HepG2 (cell line): Measurements from ENCODE around the gene MAPKAPK3. TPM values are rescaled to one million over a fixed set of nuclear protein-coding genes. Genes with fewer than 3 reads are reported as not detected.
A peak's percentile ranks its signal among the peaks of the same experiment; 100 is the strongest.

Source experiments
- ATAC-seq: fragments of 200-7000 bp; cut with Tn5 transposase; 3 replicates; pipeline ENCODE4 v1.9.1; 2020; ENCODE audit warnings: mild to moderate bottlenecking, moderate library complexity
- BruUV-seq: library from RNA; stranded (reverse); fragments of 400-500 nt; replicated peaks from 2 replicates; lab custom pipeline; 2021; lab: Mats Ljungman, UMichigan
- CTCF ChIA-PET: fragments of 300-600 bp; formaldehyde crosslinking; extraction: SDS; loops from one replicate; lab custom pipeline; 2021; ENCODE audit warnings: low total read pairs, inconsistent platforms, low intra/inter-chr PET ratio; lab: Yijun Ruan, JAX
- POLR2A ChIA-PET: fragments of 350-600 bp; sonication (Branson Sonifier 250); formaldehyde crosslinking; loops from one replicate; lab custom pipeline; 2020; ENCODE audit warnings: antibody characterized with exemption, inconsistent platforms; lab: Yijun Ruan, JAX
- DNase-seq: peaks from one replicate; pipeline ENCODE4 v3.0.0-alpha.2; 2015; ENCODE audit warnings: low spot score
- FAIRE-seq: peaks from 3 replicates; lab custom pipeline; 2011; peaks lifted over from hg19 to GRCh38; lab: Jason Lieb, UNC
- H2AFZ ChIP-seq: one replicate; pipeline ENCODE4 v1.6.1; 2011; ENCODE audit warnings: low read length, inconsistent platforms
- H3K27ac ChIP-seq: fragments of 300-600 bp; 3 replicates; pipeline ENCODE4 v1.8.0; 2011; ENCODE audit warnings: mixed run types, mild to moderate bottlenecking, mixed read lengths, low read length, inconsistent platforms; ENCODE audit not compliant: insufficient read depth; ENCODE audit errors: extremely low read length
- H3K27me3 ChIP-seq, 2 experiments: fragments of 200-600 bp in 1 of 2; 2 replicates in 1 of 2; 3 replicates in 1 of 2; pipeline versions ENCODE4 v1.6.0 to v1.8.0; 2011; ENCODE audit warnings: low read length in 2 of 2, mild to moderate bottlenecking in 2 of 2, moderate library complexity in 2 of 2, inconsistent platforms in 1 of 2; ENCODE audit not compliant: insufficient read depth in 2 of 2, control insufficient read depth in 1 of 2
- H3K36me3 ChIP-seq, 2 experiments: fragments of 200-600 bp in 1 of 2; replicated peaks in 1 of 2; 2 replicates in 1 of 2; 3 replicates in 1 of 2; pipeline versions ENCODE4 v1.5.1 to v1.8.0; 2011; ENCODE audit warnings: low read length in 2 of 2, inconsistent platforms in 1 of 2; ENCODE audit not compliant: insufficient read depth in 2 of 2, control insufficient read depth in 1 of 2
- H3K4me1 ChIP-seq: 2 replicates; pipeline ENCODE4 v1.5.1; 2012; ENCODE audit warnings: low read length, inconsistent platforms; ENCODE audit not compliant: insufficient read depth
- H3K4me2 ChIP-seq: 2 replicates; pipeline ENCODE4 v1.6.0; 2011; ENCODE audit warnings: low read depth, low read length, inconsistent platforms
- H3K4me3 ChIP-seq, 3 experiments: fragments of 200-600 bp in 1 of 3; sonication (generic), shearing (Covaris generic) in 1 of 3; replicated peaks in 1 of 3; 2 replicates each; pipeline ENCODE4 v1.5.1; 2011 to 2016; ENCODE audit warnings: low read length in 3 of 3, inconsistent platforms in 2 of 3, low read depth in 2 of 3, mild to moderate bottlenecking in 2 of 3, control low read depth in 1 of 3, mixed read lengths in 1 of 3; ENCODE audit not compliant: insufficient read depth in 1 of 3
- H3K79me2 ChIP-seq: one replicate; pipeline ENCODE4 v1.6.1; 2011; ENCODE audit warnings: low read length, inconsistent platforms; ENCODE audit not compliant: insufficient read depth
- H3K9ac ChIP-seq: 2 replicates; pipeline ENCODE4 v1.6.0; 2011; ENCODE audit warnings: mild to moderate bottlenecking, low read depth, low read length, inconsistent platforms; ENCODE audit not compliant: insufficient read depth
- H3K9me3 ChIP-seq: 2 replicates; pipeline ENCODE4 v1.5.1; 2012; ENCODE audit warnings: mild to moderate bottlenecking, low read length
- H4K20me1 ChIP-seq: 2 replicates; pipeline ENCODE4 v1.6.0; 2011; ENCODE audit warnings: inconsistent platforms, mild to moderate bottlenecking, low read length, moderate library complexity; ENCODE audit not compliant: insufficient read depth
- AHR ChIP-seq: IDR thresholded peaks from 2 replicates; pipeline ENCODE4 v1.6.1; 2018; ENCODE audit warnings: missing genetic modification reagents, missing compliant biosample characterization
- HNRNPK ChIP-seq: fragments of 200-400 bp; formaldehyde crosslinking; IDR thresholded peaks from 2 replicates; pipeline ENCODE4 v1.6.1; 2018; ENCODE audit warnings: low read length, low read depth, moderate library complexity, mild to moderate bottlenecking; ENCODE audit not compliant: poor library complexity, severe bottlenecking
- IRF9 ChIP-seq: sonication (generic); formaldehyde crosslinking; IDR thresholded peaks from 2 replicates; pipeline ENCODE4 v1.8.0; 2022; ENCODE audit warnings: missing genetic modification reagents, mild to moderate bottlenecking, borderline replicate concordance
- KAT7 ChIP-seq: IDR thresholded peaks from 2 replicates; pipeline ENCODE4 v1.6.1; 2018; ENCODE audit warnings: borderline replicate concordance, missing compliant biosample characterization
- MYNN ChIP-seq: sonication (generic); formaldehyde crosslinking; IDR thresholded peaks from 2 replicates; pipeline ENCODE4 v1.4.0; 2020; ENCODE audit warnings: mild to moderate bottlenecking, low read depth, missing genetic modification reagents
- NFATC3 ChIP-seq: sonication (generic); formaldehyde crosslinking; IDR thresholded peaks from 2 replicates; pipeline ENCODE4 v1.5.1; 2020; ENCODE audit warnings: mild to moderate bottlenecking, missing genetic modification reagents
- PLRG1 ChIP-seq: fragments of 450-650 bp; conservative IDR thresholded peaks from 2 replicates; pipeline ENCODE4 v1.6.1; 2016
- RARA ChIP-seq: IDR thresholded peaks from 2 replicates; pipeline ENCODE4 v1.6.1; 2016; ENCODE audit warnings: missing genetic modification reagents, missing compliant biosample characterization
- SNAI1 ChIP-seq: sonication (generic); formaldehyde crosslinking; IDR thresholded peaks from 2 replicates; pipeline ENCODE4 v1.5.0; 2020; ENCODE audit warnings: mild to moderate bottlenecking, missing genetic modification reagents, borderline replicate concordance
- ZNF512B ChIP-seq: sonication (generic); formaldehyde crosslinking; IDR thresholded peaks from 2 replicates; pipeline ENCODE4 v1.5.1; 2020; ENCODE audit warnings: missing genetic modification reagents, mild to moderate bottlenecking, borderline replicate concordance
- ZNF768 ChIP-seq: sonication (generic); formaldehyde crosslinking; IDR thresholded peaks from 2 replicates; pipeline ENCODE4 v1.4.0; 2020; ENCODE audit warnings: missing genetic modification reagents
- ZSCAN25 ChIP-seq: sonication (generic); formaldehyde crosslinking; IDR thresholded peaks from 2 replicates; pipeline ENCODE4 v1.8.0; 2022; ENCODE audit warnings: mild to moderate bottlenecking, missing genetic modification reagents
- WGBS: methylation state at CpG from one replicate; pipeline ENCODE4 v1.1.6; 2017; ENCODE audit warnings: low lambda C conversion rate; 5-methylcytosine and 5-hydroxymethylcytosine counted together
- in situ Hi-C: cut with HindIII; loops from 2 replicates; pipeline ENCODE4 v1.10.0; 2017; ENCODE audit warnings: low pct_unique_long_range_greater_than_20kb; ENCODE audit not compliant: extremely low pct_ligation_motif_present
- intact Hi-C: fragments of 100-400 bp; cut with micrococcal nuclease; formaldehyde crosslinking; loops from one replicate; pipeline ENCODE4 v1.10.0; 2022; ENCODE audit not compliant: unreplicated experiment
- polyA plus RNA-seq, 8 experiments: library from polyadenylated mRNA; depleted of rRNA in 3 of 8; stranded (reverse) in 7 of 8; unstranded in 1 of 8; fragments of >200 nt; fragmentation: Illumina TruSeq in 4 of 8; extraction: Trizol in 4 of 8; gene quantifications; 2 replicates each; pipeline versions ENCODE4 v1.2.1 to v1.2.3, GENCODE V29; 2011 to 2016; ENCODE audit warnings: low read depth in 4 of 8, missing spikeins in 1 of 8, mixed read lengths in 1 of 8; ENCODE audit not compliant: insufficient read depth in 1 of 8
- total RNA-seq, 5 experiments: library from RNA; depleted of rRNA; stranded (reverse); fragments of >200 nt; fragmentation: Illumina TruSeq; extraction: Trizol; gene quantifications; 2 replicates each; pipeline ENCODE4 v1.2.3, GENCODE V29; 2016; ENCODE audit warnings: low read depth in 1 of 5

Gene MAPKAPK3
- total and polyA plus RNA-seq, 2 of the 13 experiments (the other 11 are each of a cell fraction or from before 2014, with no cell fraction given) = 39.9 to 41.2 TPM

- TF ChIP-seq SNAI1 (no peak), AHR (0 out of 2 replicates have a peak, but pooled peaks have one; percentile 6), NFATC3 (CRISPR knock-in tag) (no peak), MYNN (CRISPR knock-in tag) (no peak), KAT7 (CRISPR knock-in tag) (no peak)
- TF ChIP-seq, all 625 proteins: peak for 2
Measured at GRCh38 chr3:50602595-50603191, 14.3 kb upstream of the MAPKAPK3 start (continued).

- in situ Hi-C loops = no loop called here
- POLR2A ChIA-PET = interaction anchor here (0.8 to 4.7 kb wide), 3 partner anchors 8 to 17 kb away, joined by 3 to 176 read pairs (median 101); partner anchors contain the start of gene CISH
- TF ChIP-seq ZSCAN25 (CRISPR knock-in tag) = no peak
- no peak for TF ChIP-seq IRF9 (CRISPR knock-in tag)
- TF ChIP-seq PLRG1 = no peak
- no peak for TF ChIP-seq ZNF512B
- no peak for TF ChIP-seq RARA (CRISPR knock-in tag)
- TF ChIP-seq ZNF768 (CRISPR knock-in tag) = no peak
- TF ChIP-seq HNRNPK = no peak
- TF ChIP-seq, all 625 proteins: peak for 0
- H3K4me3 ChIP-seq = no peak overlapping the region
- H4K20me1 ChIP-seq = no peaks in the 10 kb centered on the region
- no peak overlapping the region for H2AFZ ChIP-seq
- H3K9ac ChIP-seq = no peak overlapping the region
- intact Hi-C loops = no loop called here
- CTCF ChIA-PET = no interaction called here
- H3K27ac ChIP-seq = no peak overlapping the region
- 94% methylated on average over 2 of the region's 4 CpGs for WGBS
- FAIRE-seq (no peak), ATAC-seq (no peak), DNase-seq (no peak)
- no peak overlapping the region for H3K4me2 ChIP-seq
- H3K27me3 ChIP-seq = no peaks in the 10 kb centered on the region
- BruUV-seq = no TSS peak
- H3K9me3 ChIP-seq = no peaks in the 10 kb centered on the region
- H3K4me1 ChIP-seq = peaks cover 75% of the 10 kb centered on the region
- H3K79me2 ChIP-seq = no peaks in the 10 kb centered on the region
- H3K36me3 ChIP-seq = 0 out of 5 replicates have a peak, but pooled peaks cover 0 to 5% of the 10 kb centered on the region in 2 experiments
Measured at GRCh38 chr3:50603261-50604109, 13.5 kb upstream of the MAPKAPK3 start.
